GM06990 (cell line): ENCODE data around the gene HS6ST1.

Source experiments
- DNase-seq: peaks from one replicate; pipeline ENCODE4 v3.0.0-alpha.2; 2011; ENCODE audit not compliant: insufficient read length; ENCODE audit errors: extremely low read depth
- H3K27me3 ChIP-seq: replicated peaks from 2 replicates; pipeline ENCODE4 v1.6.0; 2011; ENCODE audit warnings: low read length; ENCODE audit not compliant: control insufficient read depth, insufficient read depth
- H3K36me3 ChIP-seq: 2 replicates; pipeline ENCODE4 v1.5.1; 2011; ENCODE audit warnings: low read length; ENCODE audit not compliant: control insufficient read depth, insufficient read depth
- H3K4me3 ChIP-seq: replicated peaks from 2 replicates; pipeline ENCODE4 v1.5.1; 2011; ENCODE audit warnings: low read depth, mild to moderate bottlenecking, control low read depth, low read length
- TF ChIP-seq, protein P1 (sequence below): IDR thresholded peaks from 2 replicates; pipeline ENCODE4 v1.5.1; 2011; ENCODE audit warnings: low read length, control low read depth, mild to moderate bottlenecking, inconsistent platforms; ENCODE audit not compliant: insufficient read depth, poor library complexity, severe bottlenecking

The HS6ST1 gene

DNA sequence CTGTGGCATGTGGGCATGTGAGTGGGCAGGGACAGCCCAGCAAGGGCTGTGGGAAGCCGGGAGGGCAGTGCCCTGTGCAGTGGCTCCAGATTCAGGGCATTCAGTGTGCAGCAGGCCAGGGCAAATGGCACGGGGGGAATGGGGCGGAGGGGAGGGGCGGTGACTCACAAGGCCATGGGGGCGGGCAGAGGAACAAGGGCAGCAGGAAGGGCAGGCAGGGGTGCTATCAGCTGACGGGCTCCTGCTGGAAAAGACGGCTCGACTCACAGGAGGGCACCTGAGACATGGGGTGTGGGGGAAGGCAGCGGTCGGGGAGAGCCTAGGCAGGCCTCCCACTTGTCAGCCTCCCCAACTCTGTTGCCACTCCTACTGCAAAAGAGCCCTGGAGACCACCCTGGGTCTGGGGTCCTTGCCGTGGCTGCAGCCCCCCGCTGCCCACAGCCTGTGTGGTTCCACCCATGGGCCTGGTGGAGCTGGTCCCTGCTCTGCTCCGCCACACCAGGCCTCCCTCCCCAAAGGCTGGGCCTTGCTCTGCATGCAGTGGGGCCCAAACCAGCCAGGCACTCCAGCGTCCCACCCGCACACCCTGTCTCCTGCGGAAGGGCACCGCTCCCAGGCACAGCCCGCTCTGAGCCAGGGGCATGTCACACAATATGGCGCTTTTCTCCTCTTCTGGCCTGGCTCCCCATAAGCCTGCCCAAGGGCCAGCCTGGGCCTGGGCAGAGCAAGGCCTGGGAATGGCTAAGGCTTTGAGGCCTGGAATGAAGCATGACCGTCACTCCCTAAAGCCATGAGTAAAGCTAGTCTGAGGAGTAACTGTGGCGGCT lies 25.9 kb downstream of the HS6ST1 start:
- H3K4me3 ChIP-seq: no peak overlapping the region
- TF ChIP-seq, protein P1, sequence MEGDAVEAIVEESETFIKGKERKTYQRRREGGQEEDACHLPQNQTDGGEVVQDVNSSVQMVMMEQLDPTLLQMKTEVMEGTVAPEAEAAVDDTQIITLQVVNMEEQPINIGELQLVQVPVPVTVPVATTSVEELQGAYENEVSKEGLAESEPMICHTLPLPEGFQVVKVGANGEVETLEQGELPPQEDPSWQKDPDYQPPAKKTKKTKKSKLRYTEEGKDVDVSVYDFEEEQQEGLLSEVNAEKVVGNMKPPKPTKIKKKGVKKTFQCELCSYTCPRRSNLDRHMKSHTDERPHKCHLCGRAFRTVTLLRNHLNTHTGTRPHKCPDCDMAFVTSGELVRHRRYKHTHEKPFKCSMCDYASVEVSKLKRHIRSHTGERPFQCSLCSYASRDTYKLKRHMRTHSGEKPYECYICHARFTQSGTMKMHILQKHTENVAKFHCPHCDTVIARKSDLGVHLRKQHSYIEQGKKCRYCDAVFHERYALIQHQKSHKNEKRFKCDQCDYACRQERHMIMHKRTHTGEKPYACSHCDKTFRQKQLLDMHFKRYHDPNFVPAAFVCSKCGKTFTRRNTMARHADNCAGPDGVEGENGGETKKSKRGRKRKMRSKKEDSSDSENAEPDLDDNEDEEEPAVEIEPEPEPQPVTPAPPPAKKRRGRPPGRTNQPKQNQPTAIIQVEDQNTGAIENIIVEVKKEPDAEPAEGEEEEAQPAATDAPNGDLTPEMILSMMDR: no peak
- no peak for DNase-seq
- no peaks in the 10 kb centered on the region; the same call in 1 of the 2 replicates for H3K36me3 ChIP-seq
- H3K27me3 ChIP-seq: no peaks in the 10 kb centered on the region

DNA sequence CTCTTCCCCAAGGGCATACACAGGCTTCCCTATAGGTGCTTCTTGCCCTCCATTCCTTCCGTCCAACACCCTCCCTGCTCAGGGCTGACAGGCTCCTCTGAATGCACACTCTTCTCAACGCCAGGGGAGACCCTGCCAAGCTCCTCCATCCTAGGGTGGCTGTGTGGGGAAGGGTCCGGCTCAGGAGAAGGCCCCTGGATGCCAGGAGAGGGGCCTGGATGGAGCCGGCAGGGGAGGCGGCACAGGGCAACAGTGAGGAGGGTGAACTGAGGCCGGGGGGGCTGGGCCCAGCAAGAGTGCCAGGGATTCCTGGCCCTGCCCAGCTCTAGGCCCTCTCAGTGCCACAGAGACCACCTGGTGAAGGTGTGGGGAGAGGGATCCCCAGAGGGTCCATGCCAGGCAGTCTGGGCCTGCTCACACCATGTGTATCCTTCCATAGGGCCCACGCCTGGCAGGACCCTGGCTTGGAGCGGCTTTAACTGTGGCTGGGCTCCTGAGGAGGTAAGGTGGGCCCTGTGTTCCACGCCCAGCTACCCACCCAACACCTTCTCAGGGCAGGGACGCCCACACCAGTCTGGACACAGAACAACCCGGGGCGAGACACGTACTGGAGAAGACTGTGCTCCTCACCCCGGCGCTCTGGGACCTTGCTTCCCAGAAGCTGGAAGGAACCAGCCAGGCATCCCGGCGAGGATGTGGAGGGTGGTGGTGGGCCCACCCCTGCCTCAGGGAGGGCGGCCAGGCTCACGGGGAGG lies 26.6 kb downstream of the HS6ST1 start:
- DNase-seq: no peak
- Histone ChIP-seq H3K27me3 (no peaks in the 10 kb centered on the region), H3K4me3 (no peak overlapping the region), H3K36me3 (no peaks in the 10 kb centered on the region; the same call in 1 of the 2 replicates)
- TF ChIP-seq, protein P1: no peak

DNA sequence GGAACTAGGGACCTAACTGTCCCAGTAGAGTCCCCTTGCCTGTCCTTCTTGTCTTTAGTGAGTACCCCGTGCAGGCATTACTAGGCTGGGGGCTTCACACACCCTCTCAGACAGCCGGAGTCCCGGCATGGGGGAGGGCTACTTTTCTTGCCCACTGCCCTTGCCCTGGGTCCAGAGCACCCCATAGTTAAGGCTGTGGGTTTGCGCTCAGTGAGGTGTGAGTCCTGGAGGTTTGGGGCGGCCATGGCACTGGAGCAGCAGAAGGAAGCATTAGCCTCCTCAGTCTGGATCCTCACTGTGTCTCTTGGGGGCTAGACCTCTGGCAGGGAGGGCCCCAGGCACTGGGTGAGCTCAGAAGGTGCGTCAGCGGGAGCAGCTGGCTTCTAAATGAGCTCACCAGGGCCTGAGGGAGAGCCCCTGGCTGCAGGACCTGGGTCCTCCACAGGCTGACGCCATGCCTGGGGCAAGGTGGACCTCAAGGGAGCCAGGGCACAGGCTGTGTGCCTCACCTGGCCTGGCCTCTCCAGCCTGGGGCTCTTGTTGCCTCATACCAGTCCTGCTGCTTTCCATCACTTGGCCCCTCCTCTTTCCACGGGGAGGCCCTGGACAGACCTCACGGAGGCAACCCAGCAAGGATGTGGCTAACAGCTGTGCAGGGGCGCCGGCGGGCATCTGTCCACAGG lies 27.4 kb downstream of the HS6ST1 start:
- Histone ChIP-seq H3K27me3 (no peaks in the 10 kb centered on the region), H3K36me3 (no peaks in the 10 kb centered on the region; the same call in 1 of the 2 replicates), H3K4me3 (no peak overlapping the region)
- TF ChIP-seq, protein P1: no peak
- no peak for DNase-seq

DNA sequence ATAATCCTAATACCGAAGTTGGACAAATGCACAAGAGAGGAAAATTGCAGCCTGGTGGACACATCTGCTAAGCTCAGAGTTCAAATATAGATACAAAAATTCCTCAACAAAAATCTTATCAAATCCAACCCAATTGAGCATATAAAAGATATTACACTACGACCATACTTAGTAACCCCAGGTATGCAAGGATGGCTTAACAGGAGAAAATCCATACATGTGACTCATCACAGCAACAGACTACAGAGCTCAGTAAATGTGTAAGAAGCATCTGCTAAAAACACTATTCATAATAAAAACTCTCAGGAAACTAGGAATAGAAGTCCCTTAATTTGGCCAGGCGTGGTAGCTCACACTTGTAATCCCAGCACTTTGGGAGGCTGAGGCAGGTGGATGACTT lies 28.3 kb downstream of the HS6ST1 start:
- Histone ChIP-seq H3K4me3 (no peak overlapping the region), H3K36me3 (no peaks in the 10 kb centered on the region; the same call in 1 of the 2 replicates), H3K27me3 (no peaks in the 10 kb centered on the region)
- TF ChIP-seq, protein P1: no peak
- DNase-seq: no peak

DNA sequence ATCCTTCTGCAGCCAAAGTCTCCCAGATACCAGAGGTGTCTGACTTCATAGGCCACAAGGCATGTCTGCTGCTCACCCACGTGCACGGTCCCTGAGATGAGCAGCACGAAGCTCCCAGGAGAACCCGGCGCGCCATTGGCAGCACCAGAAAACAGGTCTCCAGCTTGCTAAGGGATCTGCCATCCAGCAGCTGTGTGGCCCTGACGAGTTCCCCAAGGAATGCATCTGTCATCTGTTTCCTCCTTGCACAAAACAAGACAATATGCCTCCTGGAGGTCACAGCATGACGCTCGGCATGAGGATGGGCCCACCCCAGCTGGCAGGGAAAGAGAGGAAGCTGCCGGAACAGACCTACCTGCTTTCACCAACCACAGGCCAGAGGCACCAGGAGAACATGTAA lies 29.2 kb downstream of the HS6ST1 start:
- TF ChIP-seq, protein P1: no peak
- DNase-seq: no peak
- no peaks in the 10 kb centered on the region for H3K27me3 ChIP-seq
- H3K36me3 ChIP-seq: no peaks in the 10 kb centered on the region; the same call in 1 of the 2 replicates
- H3K4me3 ChIP-seq: no peak overlapping the region
